Activated CD8-positive, alpha-beta T cell treated with anti-CD3 and anti-CD28 coated beads for 36 hours (primary cell): ENCODE results near the gene KCNQ5. TPM values are rescaled to one million over a fixed set of nuclear protein-coding genes. Genes with fewer than 3 reads are reported as not detected.

Experiments
- ATAC-seq: fragments of 200-7000 bp; cut with Tn5 transposase; one replicate; pipeline ENCODE4 v1.10.0; 2021; ENCODE audit warnings: mild to moderate bottlenecking, moderate library complexity
- CTCF ChIA-PET: fragments of 350-600 bp; sonication (Branson Sonifier 250); formaldehyde crosslinking; loops from one replicate; lab custom pipeline; 2021; ENCODE audit warnings: antibody characterized with exemption; lab: Charles Lee
- POLR2A ChIA-PET: fragments of 350-600 bp; sonication (Branson Sonifier 250); formaldehyde crosslinking; loops from one replicate; lab custom pipeline; 2021; ENCODE audit warnings: antibody characterized with exemption; lab: Charles Lee
- DNase-seq: peaks from one replicate; pipeline ENCODE4 v3.0.0-alpha.2; 2020
- H3K27ac Mint-ChIP-seq: one replicate; pipeline ENCODE4 v1.8.0; 2021; ENCODE audit warnings: mild to moderate bottlenecking, mixed read lengths
- H3K27me3 Mint-ChIP-seq: one replicate; pipeline ENCODE4 v1.8.0; 2021; ENCODE audit warnings: mixed read lengths
- H3K36me3 Mint-ChIP-seq: one replicate; pipeline ENCODE4 v1.8.0; 2021; ENCODE audit warnings: low read depth, mixed read lengths
- H3K4me1 Mint-ChIP-seq: one replicate; pipeline ENCODE4 v1.8.0; 2021; ENCODE audit warnings: low read depth, mixed read lengths
- H3K4me3 Mint-ChIP-seq: one replicate; pipeline ENCODE4 v1.8.0; 2021; ENCODE audit warnings: mild to moderate bottlenecking, moderate library complexity, mixed read lengths
- H3K9me3 Mint-ChIP-seq: one replicate; pipeline ENCODE4 v1.8.0; 2021; ENCODE audit warnings: mixed read lengths
- intact Hi-C: fragments of 100-400 bp; cut with micrococcal nuclease; formaldehyde crosslinking; loops from one replicate; pipeline ENCODE4 v1.10.0; 2022
- total RNA-seq, 2 experiments: library from RNA; stranded (reverse); gene quantifications; one replicate each; pipeline ENCODE4 v1.2.3, GENCODE V29; 2021
- TF ChIP-seq, protein P1 (sequence below): fragments of 200-600 bp; IDR thresholded peaks from one replicate; pipeline ENCODE4 v1.8.0; 2022; ENCODE audit warnings: antibody characterized with exemption, mild to moderate bottlenecking

KCNQ5 gene
- total RNA-seq, 2 experiments from 2014 or later: 14.6 to 14.9 TPM

DNA sequence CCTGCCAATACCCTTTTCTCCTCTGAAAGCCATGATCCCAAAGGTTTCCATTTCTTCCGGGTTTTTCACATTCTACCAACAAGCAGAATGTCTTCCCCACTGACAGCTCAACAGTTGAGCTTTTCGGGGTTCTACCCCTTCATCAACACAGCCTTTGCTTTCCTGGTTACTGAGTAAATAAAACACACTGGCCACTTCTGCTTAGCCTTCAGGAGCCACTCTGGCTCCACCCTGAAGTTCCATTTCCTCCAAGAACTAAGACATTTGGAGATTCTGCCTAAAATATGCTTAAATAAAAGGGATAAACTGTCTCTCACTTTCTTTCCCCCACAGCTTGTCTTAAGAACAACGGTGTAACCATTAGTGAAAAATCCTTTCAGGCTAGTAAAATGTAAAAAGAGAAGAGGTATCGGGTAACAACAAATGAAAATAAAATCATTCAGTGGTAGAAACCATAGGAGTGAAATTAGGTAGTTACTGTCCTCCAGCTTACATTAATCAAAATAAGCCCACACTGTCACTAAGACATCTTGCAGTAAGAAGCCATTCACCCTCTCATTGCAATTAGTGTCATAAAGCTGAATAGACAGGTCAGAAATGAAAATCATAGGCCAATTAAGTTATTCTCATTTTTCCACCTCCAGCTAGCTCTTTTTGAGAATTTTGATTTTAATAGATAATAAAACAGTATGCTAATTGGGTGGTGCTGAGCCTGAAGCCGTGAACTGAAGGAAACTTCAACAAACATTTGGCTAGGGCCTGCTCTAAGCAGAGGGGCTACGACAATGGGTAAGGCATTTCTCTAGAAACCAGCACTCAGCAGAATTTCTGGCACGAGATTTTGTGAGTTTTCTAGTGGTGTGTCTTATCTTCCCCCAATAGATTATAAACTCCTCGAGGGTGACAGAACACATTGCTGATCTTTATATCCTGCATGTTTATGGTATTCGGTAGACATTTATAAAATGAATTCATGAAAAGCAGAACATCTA lies 409.2 kb downstream of the KCNQ5 start:
- no peak overlapping the region for H3K4me3 Mint-ChIP-seq
- ChIA-PET POLR2A (interaction anchor here (1.3 kb wide), 1 partner anchor 15 kb away, joined by 3 read pairs; no protein-coding TSS in a partner anchor), CTCF (no interaction called here)
- H3K36me3 Mint-ChIP-seq: no peaks in the 10 kb centered on the region
- no peaks in the 10 kb centered on the region for H3K27me3 Mint-ChIP-seq
- peaks cover 8% of the 10 kb centered on the region for H3K4me1 Mint-ChIP-seq
- H3K9me3 Mint-ChIP-seq: no peaks in the 10 kb centered on the region
- no peak overlapping the region for H3K27ac Mint-ChIP-seq
- TF ChIP-seq, protein P1, sequence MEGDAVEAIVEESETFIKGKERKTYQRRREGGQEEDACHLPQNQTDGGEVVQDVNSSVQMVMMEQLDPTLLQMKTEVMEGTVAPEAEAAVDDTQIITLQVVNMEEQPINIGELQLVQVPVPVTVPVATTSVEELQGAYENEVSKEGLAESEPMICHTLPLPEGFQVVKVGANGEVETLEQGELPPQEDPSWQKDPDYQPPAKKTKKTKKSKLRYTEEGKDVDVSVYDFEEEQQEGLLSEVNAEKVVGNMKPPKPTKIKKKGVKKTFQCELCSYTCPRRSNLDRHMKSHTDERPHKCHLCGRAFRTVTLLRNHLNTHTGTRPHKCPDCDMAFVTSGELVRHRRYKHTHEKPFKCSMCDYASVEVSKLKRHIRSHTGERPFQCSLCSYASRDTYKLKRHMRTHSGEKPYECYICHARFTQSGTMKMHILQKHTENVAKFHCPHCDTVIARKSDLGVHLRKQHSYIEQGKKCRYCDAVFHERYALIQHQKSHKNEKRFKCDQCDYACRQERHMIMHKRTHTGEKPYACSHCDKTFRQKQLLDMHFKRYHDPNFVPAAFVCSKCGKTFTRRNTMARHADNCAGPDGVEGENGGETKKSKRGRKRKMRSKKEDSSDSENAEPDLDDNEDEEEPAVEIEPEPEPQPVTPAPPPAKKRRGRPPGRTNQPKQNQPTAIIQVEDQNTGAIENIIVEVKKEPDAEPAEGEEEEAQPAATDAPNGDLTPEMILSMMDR: no peak
- ATAC-seq (no peak), DNase-seq (no peak)
- intact Hi-C loops: no loop called here

DNA sequence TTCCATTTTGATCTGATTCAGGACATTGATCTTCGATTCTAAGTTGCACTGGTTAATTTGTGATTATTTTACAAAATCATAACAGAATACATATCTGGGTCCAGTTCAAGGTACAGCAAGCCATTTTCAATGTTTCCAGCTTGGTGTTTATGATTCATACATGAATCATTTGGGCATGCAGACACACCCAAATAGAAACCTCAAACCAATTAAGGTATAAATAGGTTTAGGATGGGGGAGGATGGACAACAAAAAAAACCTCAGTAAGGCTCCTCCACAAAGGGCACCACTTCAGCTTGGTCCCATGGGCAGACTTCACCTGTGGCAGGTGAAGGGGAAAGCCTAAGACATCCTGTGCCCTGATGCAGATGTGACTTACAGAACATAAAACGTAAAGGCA lies 410.7 kb downstream of the KCNQ5 start:
- POLR2A ChIA-PET: no interaction called here
- H3K27me3 Mint-ChIP-seq: no peaks in the 10 kb centered on the region
- H3K4me1 Mint-ChIP-seq: peaks cover 8% of the 10 kb centered on the region
- CTCF ChIA-PET: interaction anchor here (1.4 kb wide), 1 partner anchor 9 kb away, joined by 4 read pairs; no protein-coding TSS in a partner anchor
- no peak overlapping the region for H3K4me3 Mint-ChIP-seq
- no peaks in the 10 kb centered on the region for H3K36me3 Mint-ChIP-seq
- TF ChIP-seq, protein P1: no peak
- ATAC-seq (no peak), DNase-seq (no peak)
- H3K27ac Mint-ChIP-seq: no peak overlapping the region
- intact Hi-C loops: no loop called here
- H3K9me3 Mint-ChIP-seq: no peaks in the 10 kb centered on the region

GRCh38 chr6:73036689-73037088 lies 414.8 kb downstream of the KCNQ5 start:
- DNase-seq (no peak), ATAC-seq (no peak)
- Mint-ChIP-seq H3K4me1 (peaks cover 4% of the 10 kb centered on the region), H3K4me3 (no peak overlapping the region), H3K27me3 (no peaks in the 10 kb centered on the region), H3K27ac (no peak overlapping the region), H3K36me3 (peaks cover 1% of the 10 kb centered on the region), H3K9me3 (peaks cover 11% of the 10 kb centered on the region)
- TF ChIP-seq, protein P1: no peak
- intact Hi-C loops: no loop called here
- POLR2A ChIA-PET: no interaction called here
- CTCF ChIA-PET: no interaction called here

GRCh38 chr6:73041051-73041450 lies 419.2 kb downstream of the KCNQ5 start:
- intact Hi-C loops: no loop called here
- H3K36me3 Mint-ChIP-seq: peaks cover 5% of the 10 kb centered on the region
- no peaks in the 10 kb centered on the region for H3K27me3 Mint-ChIP-seq
- ATAC-seq: no peak
- H3K27ac Mint-ChIP-seq: no peak overlapping the region
- DNase-seq: no peak
- CTCF ChIA-PET: interaction anchor here (0.6 to 1.3 kb wide), 2 partner anchors 9 to 748 kb away, joined by 4 to 5 read pairs; no protein-coding TSS in a partner anchor
- POLR2A ChIA-PET: no interaction called here
- H3K4me1 Mint-ChIP-seq: no peaks in the 10 kb centered on the region
- TF ChIP-seq, protein P1: no peak
- peaks cover 11% of the 10 kb centered on the region for H3K9me3 Mint-ChIP-seq
- H3K4me3 Mint-ChIP-seq: no peak overlapping the region

DNA sequence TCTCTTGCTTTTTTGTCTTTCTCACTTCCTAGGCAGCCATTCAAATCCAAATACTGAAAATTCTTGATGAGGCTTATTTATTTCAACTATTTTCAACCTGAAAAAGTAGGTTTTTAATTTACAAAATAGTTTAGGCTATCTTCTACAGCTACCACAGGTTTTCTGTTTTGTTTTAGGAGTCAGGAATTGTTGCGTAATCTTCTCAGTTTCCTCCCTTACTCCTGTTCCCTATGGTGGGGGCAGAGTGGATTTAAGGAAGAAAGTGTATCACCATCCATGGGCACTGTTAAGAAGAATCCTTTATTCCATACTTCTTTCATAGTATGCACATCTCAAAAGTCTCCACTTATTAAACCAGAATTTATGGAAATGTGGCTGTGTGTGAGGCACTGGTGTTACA lies 421.0 kb downstream of the KCNQ5 start:
- POLR2A ChIA-PET: no interaction called here
- CTCF ChIA-PET: interaction anchor here (1.2 kb wide), 1 partner anchor 17 kb away, joined by 3 read pairs; no protein-coding TSS in a partner anchor
- H3K9me3 Mint-ChIP-seq: peaks cover 11% of the 10 kb centered on the region
- TF ChIP-seq, protein P1: no peak
- DNase-seq: no peak
- no peak overlapping the region for H3K4me3 Mint-ChIP-seq
- H3K27me3 Mint-ChIP-seq: no peaks in the 10 kb centered on the region
- intact Hi-C loops: no loop called here
- H3K27ac Mint-ChIP-seq: no peak overlapping the region
- peaks cover 5% of the 10 kb centered on the region for H3K36me3 Mint-ChIP-seq
- no peaks in the 10 kb centered on the region for H3K4me1 Mint-ChIP-seq
- ATAC-seq: no peak
